GM12878 (cell line): ENCODE data around the gene SCRN1. TPM values are rescaled to one million over a fixed set of nuclear protein-coding genes. Genes with fewer than 3 reads are reported as not detected.

Experiments used
- ATAC-seq: fragments of 200-7000 bp; cut with Tn5 transposase; 3 replicates; pipeline ENCODE4 v1.9.1; 2020; ENCODE audit warnings: mild to moderate bottlenecking, moderate library complexity
- BruUV-seq: library from RNA; stranded (reverse); fragments of 400-500 nt; replicated peaks from 2 replicates; lab custom pipeline; 2021; lab: Mats Ljungman, UMichigan
- CTCF ChIA-PET: fragments of 300-600 bp; sonication (Branson Sonifier 250); formaldehyde crosslinking; extraction: SDS; loops from one replicate; lab custom pipeline; 2021; ENCODE audit warnings: inconsistent platforms; lab: Yijun Ruan, JAX
- POLR2A ChIA-PET: fragments of 350-600 bp; formaldehyde crosslinking; extraction: SDS; loops from one replicate; lab custom pipeline; 2021; ENCODE audit warnings: inconsistent platforms; lab: Charles Lee
- RAD21 ChIA-PET: fragments of 300-600 bp; sonication (Branson Sonifier 250); formaldehyde crosslinking; loops from one replicate; lab custom pipeline; 2023; ENCODE audit warnings: antibody characterized with exemption; ENCODE audit not compliant: unreplicated experiment; lab: Charles Lee
- SMC1A ChIA-PET: fragments of 300-600 bp; sonication (Branson Sonifier 250); formaldehyde crosslinking; loops from one replicate; lab custom pipeline; 2023; ENCODE audit not compliant: unreplicated experiment, uncharacterized antibody; lab: Charles Lee
- DNase-seq: peaks from one replicate; pipeline ENCODE4 v3.0.0-alpha.2; 2011; ENCODE audit warnings: low read depth, low spot score
- FAIRE-seq: peaks from 3 replicates; lab custom pipeline; 2011; peaks lifted over from hg19 to GRCh38; lab: Jason Lieb, UNC
- H2AFZ ChIP-seq: 2 replicates; pipeline ENCODE4 v1.6.0; 2011; ENCODE audit warnings: low read depth, low read length, control low read depth; ENCODE audit not compliant: control insufficient read depth
- H3K27ac ChIP-seq: 2 replicates; pipeline ENCODE4 v1.5.1; 2011; ENCODE audit warnings: control low read depth; ENCODE audit not compliant: control insufficient read depth, insufficient read depth
- H3K27me3 ChIP-seq, 2 experiments: replicated peaks in 1 of 2; 2 replicates each; pipeline versions ENCODE4 v1.6.0 to v1.6.1; 2011; ENCODE audit warnings: low read length in 1 of 2; ENCODE audit not compliant: control insufficient read depth in 2 of 2, insufficient read depth in 2 of 2
- H3K36me3 ChIP-seq, 2 experiments: 2 replicates each; pipeline ENCODE4 v1.5.1; 2011; ENCODE audit warnings: low read length in 1 of 2; ENCODE audit not compliant: control insufficient read depth in 2 of 2, insufficient read depth in 2 of 2
- H3K4me1 ChIP-seq: 2 replicates; pipeline ENCODE4 v1.6.1; 2011; ENCODE audit warnings: mild to moderate bottlenecking, low read length, moderate library complexity, mixed read lengths; ENCODE audit not compliant: control insufficient read depth, insufficient read depth
- H3K4me2 ChIP-seq: 2 replicates; pipeline ENCODE4 v1.6.0; 2011; ENCODE audit warnings: control low read depth; ENCODE audit not compliant: control insufficient read depth, insufficient read depth
- H3K4me3 ChIP-seq: fragments of 200-600 bp; sonication (generic); 2 replicates; pipeline ENCODE4 v1.5.1; 2016
- H3K79me2 ChIP-seq: 2 replicates; pipeline ENCODE4 v1.6.0; 2011; ENCODE audit warnings: low read length; ENCODE audit not compliant: control insufficient read depth, insufficient read depth
- H3K9ac ChIP-seq: 2 replicates; pipeline ENCODE4 v1.8.0; 2011; ENCODE audit warnings: low read length, control low read depth, mixed read lengths; ENCODE audit not compliant: control insufficient read depth, insufficient read depth
- H3K9me3 ChIP-seq: replicated peaks from 3 replicates; pipeline ENCODE4 v1.5.1; 2011; ENCODE audit warnings: mild to moderate bottlenecking, low read length; ENCODE audit not compliant: control insufficient read depth, insufficient read depth
- H4K20me1 ChIP-seq: 2 replicates; pipeline ENCODE4 v1.6.0; 2011; ENCODE audit not compliant: control insufficient read depth, insufficient read depth
- BCL3 ChIP-seq: IDR thresholded peaks from 2 replicates; pipeline ENCODE4 v1.6.1; 2011; ENCODE audit warnings: borderline replicate concordance, low read depth, mild to moderate bottlenecking, moderate library complexity, low read length; ENCODE audit not compliant: insufficient read depth, poor library complexity, severe bottlenecking
- BRCA1 ChIP-seq: IDR thresholded peaks from 2 replicates; pipeline ENCODE4 v1.6.1; 2011; ENCODE audit warnings: low read depth, low read length, improper control_type of control experiment
- E2F8 ChIP-seq: fragments of 450-650 bp; IDR thresholded peaks from 2 replicates; pipeline ENCODE4 v1.6.1; 2018; ENCODE audit warnings: mild to moderate bottlenecking, low read depth, moderate library complexity; ENCODE audit not compliant: partially characterized antibody
- KDM1A ChIP-seq: fragments of 200-600 bp; sonication (generic); IDR thresholded peaks from 2 replicates; pipeline ENCODE4 v1.6.1; 2016; ENCODE audit warnings: borderline replicate concordance
- MEF2B ChIP-seq: fragments of 450-650 bp; IDR thresholded peaks from 2 replicates; pipeline ENCODE4 v1.6.1; 2018; ENCODE audit warnings: mild to moderate bottlenecking, moderate library complexity; ENCODE audit not compliant: partially characterized antibody, poor library complexity, severe bottlenecking
- SMARCA5 ChIP-seq: fragments of 450-650 bp; IDR thresholded peaks from 2 replicates; pipeline ENCODE4 v1.6.1; 2017; ENCODE audit warnings: mild to moderate bottlenecking
- SP1 ChIP-seq: IDR thresholded peaks from one replicate; pipeline ENCODE4 v1.6.1; 2011; ENCODE audit warnings: low read depth, low read length
- STAT1 ChIP-seq: fragments of 450-650 bp; conservative IDR thresholded peaks from 2 replicates; pipeline ENCODE4 v1.6.1; 2014; ENCODE audit warnings: antibody characterized with exemption, mild to moderate bottlenecking
- TCF7 ChIP-seq: IDR thresholded peaks from 2 replicates; pipeline ENCODE4 v1.6.1; 2014; ENCODE audit warnings: antibody characterized with exemption, borderline replicate concordance
- WGBS: methylation state at CpG from one replicate; pipeline ENCODE4 v1.1.6; 2016; ENCODE audit warnings: low lambda C conversion rate; ENCODE audit not compliant: insufficient replicate concordance, insufficient coverage; ENCODE audit errors: missing lambda C conversion rate; 5-methylcytosine and 5-hydroxymethylcytosine counted together
- in situ Hi-C: fragments of 300-500 bp; cut with MboI; formaldehyde crosslinking; loops from 9 replicates; pipeline ENCODE4 v1.14.3; 2018; ENCODE audit warnings: mixed read lengths
- intact Hi-C: fragments of 100-400 bp; cut with micrococcal nuclease; formaldehyde crosslinking; loops from one replicate; pipeline ENCODE4 v1.14.2; 2022; ENCODE audit not compliant: unreplicated experiment
- polyA plus RNA-seq, 11 experiments: library from polyadenylated mRNA; depleted of rRNA in 4 of 11; unstranded in 6 of 11; stranded (reverse) in 5 of 11; fragments of >200 nt; fragmentation: Nextera tagmentation in 4 of 11; fragmentation: Illumina TruSeq in 1 of 11; extraction: Ambion mirVana in 4 of 11; extraction: Trizol in 1 of 11; gene quantifications; 1 replicate in 1 of 11; 2 replicates in 10 of 11; pipeline versions ENCODE4 v1.2.1 to v1.2.3, GENCODE V29; 2011 to 2016; ENCODE audit warnings: inconsistent platforms in 2 of 11, missing spikeins in 2 of 11, low read depth in 1 of 11
- total RNA-seq, 4 experiments: library from RNA; depleted of rRNA in 3 of 4; stranded (reverse); fragments of >200 nt in 3 of 4; fragmentation: Illumina TruSeq in 1 of 4; extraction: Trizol in 1 of 4; gene quantifications; 2 replicates each; pipeline versions ENCODE4 v1.2.1 to v1.2.3, GENCODE V29; 2013 to 2021
- TF ChIP-seq, protein P1 (sequence below): fragments of 450-650 bp; formaldehyde crosslinking; IDR thresholded peaks from 2 replicates; pipeline ENCODE4 v1.4.0; 2020; ENCODE audit warnings: mild to moderate bottlenecking, moderate library complexity

The SCRN1 gene
- total and polyA plus RNA-seq, 10 of the 15 experiments (the other 5 are each of a cell fraction or from before 2014, with no cell fraction given): 11.1 to 67.6 (median 41.7) TPM

DNA sequence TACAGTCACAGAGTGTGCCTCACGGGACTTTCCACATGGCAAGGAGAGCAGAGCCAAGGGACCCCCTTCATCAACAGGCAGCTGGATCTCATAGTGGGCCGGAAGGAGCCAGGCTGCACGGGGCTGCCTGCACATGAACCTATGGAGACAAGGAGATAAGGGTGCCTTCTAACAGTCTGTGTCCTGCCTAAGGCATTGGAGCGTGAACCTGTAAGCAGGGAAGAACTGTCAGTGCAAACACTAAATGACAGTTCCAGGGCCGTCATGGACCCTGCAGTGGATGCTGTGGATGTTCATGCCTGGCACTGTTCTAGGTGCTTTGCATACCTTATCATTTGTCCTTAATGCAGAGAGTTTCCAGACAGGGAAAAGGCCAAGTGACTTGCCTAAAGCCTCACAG is 97.4 kb downstream of the SCRN1 start:
- H3K27me3 ChIP-seq: no peaks in the 10 kb centered on the region
- 17% methylated on average over 5 of the region's 5 CpGs for WGBS
- FAIRE-seq (no peak), ATAC-seq (no peak), DNase-seq (no peak)
- H3K36me3 ChIP-seq: no peaks in the 10 kb centered on the region
- H3K79me2 ChIP-seq: no peaks in the 10 kb centered on the region
- ChIA-PET CTCF (interaction anchor here (1.0 kb wide), 1 partner anchor 169 kb away, joined by 3 read pairs; no protein-coding TSS in a partner anchor), SMC1A (no interaction called here), RAD21 (no interaction called here), POLR2A (no interaction called here)
- intact Hi-C loops: no loop called here
- no peaks in the 10 kb centered on the region for H4K20me1 ChIP-seq
- no peak overlapping the region for H3K4me2 ChIP-seq
- H3K27ac ChIP-seq: no peak overlapping the region
- no peak overlapping the region for H3K4me3 ChIP-seq
- BruUV-seq: no TSS peak
- no peak for TF ChIP-seq TCF7
- TF ChIP-seq KDM1A: no peak
- no peak for TF ChIP-seq SP1
- no peak for TF ChIP-seq STAT1
- no peaks in the 10 kb centered on the region for H3K4me1 ChIP-seq
- H3K9ac ChIP-seq: no peak overlapping the region
- H3K9me3 ChIP-seq: no peaks in the 10 kb centered on the region
- in situ Hi-C loops: no loop called here
- no peak overlapping the region for H2AFZ ChIP-seq

GRCh38 chr7:29891766-29892165 is 97.8 kb downstream of the SCRN1 start:
- FAIRE-seq (no peak), ATAC-seq (no peak), DNase-seq (no peak)
- H4K20me1 ChIP-seq: no peaks in the 10 kb centered on the region
- H3K9ac ChIP-seq: no peak overlapping the region
- CTCF ChIA-PET: no interaction called here
- no peaks in the 10 kb centered on the region for H3K4me1 ChIP-seq
- H3K27ac ChIP-seq: no peak overlapping the region
- RAD21 ChIA-PET: no interaction called here
- H3K4me2 ChIP-seq: no peak overlapping the region
- 27% methylated on average over 4 of the region's 4 CpGs for WGBS
- BruUV-seq: no TSS peak
- no peak overlapping the region for H2AFZ ChIP-seq
- POLR2A ChIA-PET: no interaction called here
- in situ Hi-C loops: no loop called here
- SMC1A ChIA-PET: no interaction called here
- H3K36me3 ChIP-seq: no peaks in the 10 kb centered on the region
- H3K9me3 ChIP-seq: no peaks in the 10 kb centered on the region
- no peaks in the 10 kb centered on the region for H3K27me3 ChIP-seq
- H3K79me2 ChIP-seq: no peaks in the 10 kb centered on the region
- intact Hi-C loops: no loop called here
- H3K4me3 ChIP-seq: no peak overlapping the region
- TF ChIP-seq SMARCA5: no peak
- TF ChIP-seq, protein P1, sequence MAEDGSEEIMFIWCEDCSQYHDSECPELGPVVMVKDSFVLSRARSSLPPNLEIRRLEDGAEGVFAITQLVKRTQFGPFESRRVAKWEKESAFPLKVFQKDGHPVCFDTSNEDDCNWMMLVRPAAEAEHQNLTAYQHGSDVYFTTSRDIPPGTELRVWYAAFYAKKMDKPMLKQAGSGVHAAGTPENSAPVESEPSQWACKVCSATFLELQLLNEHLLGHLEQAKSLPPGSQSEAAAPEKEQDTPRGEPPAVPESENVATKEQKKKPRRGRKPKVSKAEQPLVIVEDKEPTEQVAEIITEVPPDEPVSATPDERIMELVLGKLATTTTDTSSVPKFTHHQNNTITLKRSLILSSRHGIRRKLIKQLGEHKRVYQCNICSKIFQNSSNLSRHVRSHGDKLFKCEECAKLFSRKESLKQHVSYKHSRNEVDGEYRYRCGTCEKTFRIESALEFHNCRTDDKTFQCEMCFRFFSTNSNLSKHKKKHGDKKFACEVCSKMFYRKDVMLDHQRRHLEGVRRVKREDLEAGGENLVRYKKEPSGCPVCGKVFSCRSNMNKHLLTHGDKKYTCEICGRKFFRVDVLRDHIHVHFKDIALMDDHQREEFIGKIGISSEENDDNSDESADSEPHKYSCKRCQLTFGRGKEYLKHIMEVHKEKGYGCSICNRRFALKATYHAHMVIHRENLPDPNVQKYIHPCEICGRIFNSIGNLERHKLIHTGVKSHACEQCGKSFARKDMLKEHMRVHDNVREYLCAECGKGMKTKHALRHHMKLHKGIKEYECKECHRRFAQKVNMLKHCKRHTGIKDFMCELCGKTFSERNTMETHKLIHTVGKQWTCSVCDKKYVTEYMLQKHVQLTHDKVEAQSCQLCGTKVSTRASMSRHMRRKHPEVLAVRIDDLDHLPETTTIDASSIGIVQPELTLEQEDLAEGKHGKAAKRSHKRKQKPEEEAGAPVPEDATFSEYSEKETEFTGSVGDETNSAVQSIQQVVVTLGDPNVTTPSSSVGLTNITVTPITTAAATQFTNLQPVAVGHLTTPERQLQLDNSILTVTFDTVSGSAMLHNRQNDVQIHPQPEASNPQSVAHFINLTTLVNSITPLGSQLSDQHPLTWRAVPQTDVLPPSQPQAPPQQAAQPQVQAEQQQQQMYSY (CRISPR knock-in tag): no peak
- TF ChIP-seq MEF2B: no peak
- no peak for TF ChIP-seq BRCA1
- TF ChIP-seq E2F8: no peak
- TF ChIP-seq BCL3: no peak
